ENCODE results near the gene MYG1.

Gene MYG1, protein sequence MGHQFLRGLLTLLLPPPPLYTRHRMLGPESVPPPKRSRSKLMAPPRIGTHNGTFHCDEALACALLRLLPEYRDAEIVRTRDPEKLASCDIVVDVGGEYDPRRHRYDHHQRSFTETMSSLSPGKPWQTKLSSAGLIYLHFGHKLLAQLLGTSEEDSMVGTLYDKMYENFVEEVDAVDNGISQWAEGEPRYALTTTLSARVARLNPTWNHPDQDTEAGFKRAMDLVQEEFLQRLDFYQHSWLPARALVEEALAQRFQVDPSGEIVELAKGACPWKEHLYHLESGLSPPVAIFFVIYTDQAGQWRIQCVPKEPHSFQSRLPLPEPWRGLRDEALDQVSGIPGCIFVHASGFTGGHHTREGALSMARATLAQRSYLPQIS

DNA sequence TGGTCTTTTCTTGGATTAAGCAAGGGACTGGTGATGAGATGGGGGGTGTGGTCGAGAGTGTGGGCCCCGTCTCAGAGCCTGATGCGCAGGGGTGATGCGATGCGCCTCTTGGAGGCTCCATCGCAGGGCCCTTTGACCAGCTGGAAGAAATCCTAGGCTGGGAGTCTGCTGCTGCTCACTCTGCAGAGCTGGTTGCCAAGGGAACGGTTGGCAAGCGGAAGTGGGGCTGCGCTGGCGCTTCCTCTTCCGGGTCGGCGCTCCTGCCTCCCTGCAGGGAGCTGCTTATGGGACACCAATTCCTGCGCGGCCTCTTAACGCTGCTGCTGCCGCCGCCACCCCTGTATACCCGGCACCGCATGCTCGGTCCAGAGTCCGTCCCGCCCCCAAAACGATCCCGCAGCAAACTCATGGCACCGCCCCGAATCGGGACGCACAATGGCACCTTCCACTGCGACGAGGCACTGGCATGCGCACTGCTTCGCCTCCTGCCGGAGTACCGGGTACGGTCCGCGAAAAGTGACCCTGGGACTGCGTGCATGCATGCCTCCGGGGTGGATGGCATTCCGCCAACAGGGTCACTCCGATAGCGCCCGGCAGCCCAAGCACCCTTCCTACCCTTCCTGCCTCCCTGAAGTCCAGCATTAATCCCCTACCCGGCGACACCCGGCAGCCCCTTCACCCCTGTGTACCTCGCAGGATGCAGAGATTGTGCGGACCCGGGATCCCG lies at the start of gene MYG1:
TSS of gene MYG1 (plus strand) at position 242 of the 727 bp plus-strand sequence. CDS start at position 285, 43 bp downstream.
- Histone ChIP-seq H3K9me3 (ENCODE audit: low read depth, low read length) (no peaks in the 10 kb centered on the region), H3K27ac (peak within 1 kb of the TSS; percentile 64; the same call in 1 of the 2 replicates), H3K4me3 (peak within 1 kb of the TSS; percentile 92), H3K36me3 (ENCODE audit: insufficient read depth, low read length) (peaks cover 44% of the 10 kb centered on the region), H3K9ac (ENCODE audit: insufficient read length) (peak within 1 kb of the TSS; percentile 83)
- no peak for TF ChIP-seq EZH2 (IDR thresholded peaks at IDR 0.05)
- peak; percentile 89 for TF ChIP-seq POLR2AphosphoS5 (IDR thresholded peaks at IDR 0.05; ENCODE audit: borderline replicate concordance, low read depth, low read length)
- TF ChIP-seq FOXP2 (optimal IDR thresholded peaks at IDR 0.05; ENCODE audit: control extremely low read depth, extremely low read length, insufficient read depth), result no peak
- DNase-seq (ENCODE audit: low read depth, low spot score), result peak; percentile 12

- peak overlapping the region; percentile 97 for H3K4me3 ChIP-seq
- peak overlapping the region; percentile 87 for H3K9ac ChIP-seq (ENCODE audit: insufficient read length)
- H3K9me3 ChIP-seq (ENCODE audit: low read depth, low read length), result no peaks in the 10 kb centered on the region
- H3K27ac ChIP-seq, result no peak overlapping the region
- H3K36me3 ChIP-seq (ENCODE audit: insufficient read depth, low read length), result peaks cover 5% of the 10 kb centered on the region; the same call in 1 of the 2 replicates
- TF ChIP-seq EZH2 (IDR thresholded peaks at IDR 0.05), result no peak
- peak; percentile 75 for TF ChIP-seq POLR2AphosphoS5 (IDR thresholded peaks at IDR 0.05; ENCODE audit: borderline replicate concordance, low read depth, low read length)
- peak; percentile 55 for TF ChIP-seq FOXP2 (optimal IDR thresholded peaks at IDR 0.05; ENCODE audit: control extremely low read depth, extremely low read length, insufficient read depth)
- no peak for DNase-seq (ENCODE audit: low read depth, low spot score)
These were observed 47.8 kb upstream of the MYG1 start for GRCh38 chr12:53251477-53252348.

GRCh38 chr12:53252349-53252916 lies 47.1 kb upstream of the MYG1 start:
- H3K27ac ChIP-seq, result no peak overlapping the region
- TF ChIP-seq POLR2AphosphoS5 (IDR thresholded peaks at IDR 0.05; ENCODE audit: borderline replicate concordance, low read depth, low read length), result no peak
- no peak for TF ChIP-seq FOXP2 (optimal IDR thresholded peaks at IDR 0.05; ENCODE audit: control extremely low read depth, extremely low read length, insufficient read depth)
- no peak for TF ChIP-seq EZH2 (IDR thresholded peaks at IDR 0.05)
- H3K9me3 ChIP-seq (ENCODE audit: low read depth, low read length), result no peaks in the 10 kb centered on the region
- DNase-seq (ENCODE audit: low read depth, low spot score), result no peak
- H3K36me3 ChIP-seq (ENCODE audit: insufficient read depth, low read length), result peaks cover 5% of the 10 kb centered on the region; the same call in 1 of the 2 replicates
- H3K4me3 ChIP-seq, result peak overlapping the region; percentile 97
- H3K9ac ChIP-seq (ENCODE audit: insufficient read length), result peak overlapping the region; percentile 87

- Histone ChIP-seq H3K4me3 (peak overlapping the region; percentile 97; the same call in 1 of the 2 replicates), H3K9ac (ENCODE audit: insufficient read length) (no peak overlapping the region), H3K9me3 (ENCODE audit: low read depth, low read length) (no peaks in the 10 kb centered on the region), H3K36me3 (ENCODE audit: insufficient read depth, low read length) (peaks cover 5% of the 10 kb centered on the region; the same call in 1 of the 2 replicates), H3K27ac (no peak overlapping the region)
- TF ChIP-seq POLR2AphosphoS5 (IDR thresholded peaks at IDR 0.05; ENCODE audit: borderline replicate concordance, low read depth, low read length) (no peak), FOXP2 (optimal IDR thresholded peaks at IDR 0.05; ENCODE audit: control extremely low read depth, extremely low read length, insufficient read depth) (no peak), EZH2 (IDR thresholded peaks at IDR 0.05) (no peak)
- DNase-seq (ENCODE audit: low read depth, low spot score), result no peak
These were observed 46.2 kb upstream of the MYG1 start for GRCh38 chr12:53253298-53253697.

- Histone ChIP-seq H3K9ac (ENCODE audit: insufficient read length) (no peak overlapping the region), H3K36me3 (ENCODE audit: insufficient read depth, low read length) (peaks cover 5% of the 10 kb centered on the region; the same call in 1 of the 2 replicates), H3K4me3 (no peak overlapping the region), H3K27ac (no peak overlapping the region), H3K9me3 (ENCODE audit: low read depth, low read length) (no peaks in the 10 kb centered on the region)
- TF ChIP-seq POLR2AphosphoS5 (IDR thresholded peaks at IDR 0.05; ENCODE audit: borderline replicate concordance, low read depth, low read length) (no peak), FOXP2 (optimal IDR thresholded peaks at IDR 0.05; ENCODE audit: control extremely low read depth, extremely low read length, insufficient read depth) (no peak), EZH2 (IDR thresholded peaks at IDR 0.05) (no peak)
- no peak for DNase-seq (ENCODE audit: low read depth, low spot score)
These were observed 44.5 kb upstream of the MYG1 start for GRCh38 chr12:53254816-53255545.

GRCh38 chr12:53255996-53256395 lies 43.5 kb upstream of the MYG1 start:
- Histone ChIP-seq H3K36me3 (ENCODE audit: insufficient read depth, low read length) (peaks cover 5% of the 10 kb centered on the region; the same call in 1 of the 2 replicates), H3K4me3 (no peak overlapping the region), H3K9me3 (ENCODE audit: low read depth, low read length) (no peaks in the 10 kb centered on the region), H3K27ac (no peak overlapping the region), H3K9ac (ENCODE audit: insufficient read length) (no peak overlapping the region)
- TF ChIP-seq EZH2 (IDR thresholded peaks at IDR 0.05) (no peak), POLR2AphosphoS5 (IDR thresholded peaks at IDR 0.05; ENCODE audit: borderline replicate concordance, low read depth, low read length) (no peak), FOXP2 (optimal IDR thresholded peaks at IDR 0.05; ENCODE audit: control extremely low read depth, extremely low read length, insufficient read depth) (no peak)
- no peak for DNase-seq (ENCODE audit: low read depth, low spot score)

Data from SK-N-MC (cell line).